PC-9 (cell line): Measurements from ENCODE around the gene MNT.

Source experiments
- CTCF ChIP-seq: fragments of 200-600 bp; sonication (generic); conservative IDR thresholded peaks from 2 replicates; pipeline ENCODE4 v1.6.1; 2017; ENCODE audit warnings: mixed run types, antibody characterized with exemption, mild to moderate bottlenecking, moderate library complexity
- EZH2 ChIP-seq: fragments of 200-600 bp; sonication (generic); IDR thresholded peaks from 2 replicates; pipeline ENCODE4 v1.8.0; 2017; ENCODE audit warnings: antibody characterized with exemption, low read depth

GRCh38 chr17:2383628-2384167 is 17.2 kb downstream of the MNT start:
- TF ChIP-seq CTCF, result no peak
- TF ChIP-seq EZH2, result no peak
